ENCODE data around the gene SUCO.

Gene SUCO

DNA sequence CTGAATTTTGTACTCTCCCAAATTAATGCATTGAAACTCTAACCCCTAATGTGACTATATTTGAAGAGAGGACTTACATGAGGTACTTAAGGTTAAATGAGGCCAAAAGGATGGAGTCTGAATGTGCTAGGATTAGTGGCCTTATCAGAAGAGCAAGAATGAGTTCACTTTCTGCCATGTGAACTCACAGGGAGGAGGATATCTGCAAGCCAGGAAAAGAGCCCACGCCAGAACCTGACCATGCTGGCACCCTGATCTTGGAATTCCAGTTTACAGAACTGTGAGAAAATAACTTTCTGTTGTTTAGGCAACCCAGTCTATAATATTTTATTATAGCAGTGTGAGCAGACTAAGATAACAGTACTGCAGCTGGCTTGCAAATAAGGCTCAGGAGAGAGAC, 113.7 kb downstream of the SUCO start:
- no peak for DNase-seq (ENCODE audit: low spot score)

DNA sequence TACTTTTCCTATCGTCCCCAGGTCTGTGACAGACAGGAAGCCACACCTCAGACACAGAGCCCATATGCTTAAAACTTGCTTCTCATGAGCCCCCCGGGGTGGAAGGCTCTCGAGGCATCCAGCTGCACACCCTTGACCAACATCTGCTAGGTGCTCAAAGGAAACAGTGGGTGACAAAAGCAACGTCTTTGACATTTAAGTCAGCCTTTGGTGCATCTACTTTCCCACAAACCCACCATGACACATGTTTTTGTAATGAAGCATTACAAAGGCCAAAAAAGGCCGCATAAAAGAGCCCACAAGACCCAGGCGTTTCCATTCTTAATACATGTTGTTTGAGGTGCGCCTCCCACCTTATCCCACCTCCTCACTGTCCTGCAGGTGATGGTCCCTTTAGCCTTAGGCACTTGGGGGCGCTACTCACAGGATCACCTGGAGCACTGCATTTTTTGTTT, 114.2 kb downstream of the SUCO start:
- DNase-seq (ENCODE audit: low spot score) = no peak

DNA sequence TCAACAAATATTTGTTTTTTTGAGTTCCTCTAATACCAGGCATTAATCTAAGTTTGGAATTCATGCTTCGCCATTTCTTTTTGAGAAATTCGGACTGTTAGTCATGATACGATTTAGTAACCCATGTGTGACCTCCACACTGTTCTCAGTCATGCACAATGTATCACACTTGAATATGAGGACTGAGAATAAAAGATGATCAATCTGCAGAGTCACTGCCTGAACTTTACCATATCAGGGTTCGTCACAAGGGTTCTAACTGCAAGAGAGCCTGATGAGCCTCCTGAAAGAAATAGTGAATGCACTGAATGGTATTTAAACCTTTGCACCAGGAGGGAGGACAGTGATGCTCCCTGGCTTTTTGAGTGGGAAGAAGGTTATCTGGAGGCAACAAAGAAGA, 115.0 kb downstream of the SUCO start:
- no peak for DNase-seq (ENCODE audit: low spot score)

DNA sequence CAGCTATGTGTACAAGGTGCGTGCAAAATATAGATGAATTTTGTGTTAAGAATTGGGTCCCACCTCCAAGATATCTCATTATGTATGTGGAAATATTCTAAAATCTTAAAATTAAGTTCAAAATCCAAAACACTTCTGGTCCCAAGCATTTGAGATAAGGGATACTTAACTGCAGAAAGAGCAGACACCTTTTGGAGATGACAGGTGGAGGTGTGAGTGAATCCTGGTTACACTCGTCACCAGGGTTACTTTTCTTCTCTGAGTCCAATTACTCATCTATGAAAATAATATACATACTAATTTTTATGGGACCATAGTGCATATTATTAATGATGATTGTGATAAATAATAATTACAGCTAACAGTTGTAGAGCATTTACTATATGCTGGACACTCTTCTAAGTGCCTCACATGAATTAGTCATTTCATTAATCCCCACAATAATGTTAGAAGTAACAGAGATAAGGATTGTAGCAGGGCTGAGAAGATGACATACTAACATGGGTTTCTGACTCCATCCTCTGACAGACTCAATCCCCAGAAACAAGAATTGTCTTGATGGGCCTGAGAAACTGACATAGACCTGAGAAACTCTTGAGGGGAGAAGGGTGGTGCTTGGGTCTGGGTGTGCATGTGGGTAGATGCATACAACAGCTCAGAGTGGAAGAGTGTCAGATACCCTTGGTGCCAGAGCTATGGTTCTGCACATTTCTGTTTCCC, 117.7 kb downstream of the SUCO start:
- no peak for DNase-seq (ENCODE audit: low spot score)

DNA sequence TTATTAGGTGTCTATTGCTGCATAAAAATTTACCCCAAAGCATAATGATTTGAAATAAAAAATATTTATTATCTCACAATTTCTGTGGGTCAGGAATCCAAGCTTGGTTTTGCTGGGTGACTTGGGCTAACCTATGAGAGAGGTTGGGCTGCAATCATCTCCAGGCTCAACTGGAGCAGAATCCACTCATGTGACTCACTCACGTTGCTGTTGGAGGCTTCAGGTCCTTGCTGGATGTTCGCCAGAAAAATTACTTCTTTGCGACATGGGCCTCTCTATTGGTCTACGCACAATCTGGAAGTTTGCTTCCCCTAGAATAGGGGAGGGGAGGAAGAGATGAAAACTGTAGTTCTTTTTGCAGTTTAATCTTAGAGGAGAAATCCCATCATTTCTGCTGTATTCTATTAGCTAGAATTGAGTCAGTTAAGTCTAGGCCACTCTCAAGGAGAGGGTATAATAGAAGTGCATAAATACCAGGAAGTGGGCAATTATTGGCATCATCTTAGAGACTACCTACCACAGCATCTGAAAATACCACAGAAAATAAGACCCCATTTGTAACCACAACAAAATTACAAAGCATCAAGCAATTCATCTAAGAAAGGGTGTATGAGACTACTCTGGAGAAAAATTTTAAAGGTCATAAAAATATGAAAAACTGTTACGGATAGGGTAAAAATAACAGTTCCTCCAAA, 120.2 kb downstream of the SUCO start:
- DNase-seq (ENCODE audit: low spot score) = no peak

DNA sequence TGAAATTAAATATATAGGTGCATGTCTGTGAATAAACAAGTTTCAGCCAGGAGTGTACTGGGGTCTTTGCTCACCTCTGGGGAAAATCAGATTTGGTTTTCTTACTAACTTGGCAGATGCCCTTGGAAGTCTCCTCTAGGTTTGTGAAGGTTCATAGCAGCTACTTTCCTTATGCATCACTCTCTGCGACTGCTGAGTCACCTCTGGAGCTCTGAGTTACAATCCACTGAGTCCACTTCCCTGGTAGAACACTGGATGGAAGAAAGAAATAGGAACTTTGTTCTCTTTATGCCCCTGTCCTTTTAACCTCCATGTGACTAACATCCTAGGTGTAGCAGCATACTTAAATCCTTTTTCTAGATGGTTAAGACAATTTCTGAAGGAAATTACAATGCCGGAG, 121.6 kb downstream of the SUCO start:
- DNase-seq (ENCODE audit: low spot score) = no peak

DNA sequence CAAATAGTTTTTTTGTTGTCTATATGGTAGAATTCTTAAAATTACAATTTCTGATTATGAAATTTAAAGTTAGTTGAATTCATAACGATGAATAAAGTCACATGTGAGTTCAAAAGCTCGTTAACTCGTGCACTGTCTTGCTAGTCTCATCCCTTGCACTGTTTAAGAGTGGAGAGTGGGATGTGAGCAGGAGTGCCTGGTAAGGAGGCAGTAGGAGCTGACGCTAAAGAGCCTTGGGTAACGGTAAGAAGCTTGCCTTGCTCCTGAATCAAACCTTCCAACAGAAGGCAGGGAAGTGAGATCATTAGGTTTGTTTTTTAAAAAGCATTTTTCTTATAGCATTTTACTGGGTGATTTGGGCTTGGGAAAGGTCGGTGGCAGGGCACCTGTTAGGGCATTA, 123.6 kb downstream of the SUCO start:
- DNase-seq (ENCODE audit: low spot score) = no peak

DNA sequence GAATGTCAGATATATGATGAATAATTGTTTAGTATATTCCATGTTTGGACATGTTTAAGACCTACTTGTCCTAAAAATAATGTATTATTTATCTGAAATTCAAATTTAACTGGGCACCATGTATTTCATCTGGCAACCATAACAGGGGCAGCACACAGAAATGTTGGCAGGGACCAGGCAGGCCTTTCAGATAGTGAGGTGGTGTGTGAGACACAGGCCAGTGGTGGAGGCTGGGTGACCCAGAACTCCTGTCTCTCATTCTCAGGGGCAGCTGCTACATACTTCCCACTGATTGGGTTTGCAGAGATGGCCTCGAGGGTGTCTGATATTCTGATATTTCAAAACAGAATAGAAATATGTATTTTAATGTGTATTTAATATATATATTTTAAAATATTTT, 124.6 kb downstream of the SUCO start:
- DNase-seq (ENCODE audit: low spot score) = no peak

DNA sequence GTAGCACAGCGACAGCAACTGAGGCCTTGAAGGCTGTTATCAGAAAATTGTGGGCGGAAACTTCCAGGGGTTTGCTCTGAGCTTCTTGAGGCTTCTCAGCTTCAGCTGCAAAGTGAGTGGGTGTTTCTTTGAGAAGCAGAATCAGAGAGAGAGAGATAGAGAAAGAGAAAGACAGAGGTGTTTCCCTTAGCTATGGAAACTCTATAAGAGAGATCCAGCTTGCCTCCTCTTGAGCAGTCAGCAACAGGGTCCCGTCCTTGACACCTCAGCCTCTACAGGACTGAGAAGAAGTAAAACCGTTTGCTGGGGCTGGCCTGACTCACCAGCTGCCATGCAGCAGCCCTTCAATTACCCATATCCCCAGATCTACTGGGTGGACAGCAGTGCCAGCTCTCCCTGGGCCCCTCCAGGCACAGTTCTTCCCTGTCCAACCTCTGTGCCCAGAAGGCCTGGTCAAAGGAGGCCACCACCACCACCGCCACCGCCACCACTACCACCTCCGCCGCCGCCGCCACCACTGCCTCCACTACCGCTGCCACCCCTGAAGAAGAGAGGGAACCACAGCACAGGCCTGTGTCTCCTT, 126.0 kb downstream of the SUCO start, which contains the start of gene FASLG:
Gene FASLG (plus strand): TSS at position 233 of the 583 bp plus-strand sequence. CDS start 99 bp downstream, at position 332.
- DNase-seq (ENCODE audit: low spot score) = peak; percentile 25

DNA sequence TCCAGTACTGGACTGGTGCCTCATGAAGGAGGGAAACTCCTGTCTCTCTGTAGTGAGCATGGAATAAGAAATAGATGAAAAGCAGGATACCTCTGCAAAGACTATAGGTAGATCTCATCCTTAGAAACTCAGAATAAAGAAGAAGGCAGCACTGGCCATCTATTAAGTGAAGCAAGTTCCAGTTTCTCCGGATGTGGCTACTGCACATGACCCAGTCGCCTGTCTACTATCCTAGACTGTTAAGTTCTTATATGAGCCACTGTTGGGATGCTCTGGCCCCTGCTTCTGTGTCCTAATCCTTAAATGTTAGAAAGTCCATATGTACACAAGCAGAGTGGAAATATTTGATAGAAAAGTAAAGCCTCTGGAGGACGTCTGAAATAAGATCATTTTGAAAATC, 128.2 kb downstream of the SUCO start:
- DNase-seq (ENCODE audit: low spot score) = no peak
